Gastroesophageal sphincter (tissue), 4 donors: ENCODE measurements around the gene CDH15. TPM values are rescaled to one million over a fixed set of nuclear protein-coding genes. Genes with fewer than 3 reads are reported as not detected.

Source experiments
- ATAC-seq: fragments of 150-250 bp; one replicate; pipeline ENCODE4 v1.9.1; 2016; ENCODE audit warnings: mild to moderate bottlenecking, moderate library complexity
- H3K27ac ChIP-seq, 4 donors: fragments of 200-600 bp; sonication (generic) in 3 of 4; 1 replicate in 3 of 4; 2 replicates in 1 of 4; pipeline ENCODE4 v1.5.1; 2016 to 2019
- H3K27me3 ChIP-seq: fragments of 200-600 bp; sonication (generic); one replicate; pipeline ENCODE4 v1.5.1; 2019
- H3K36me3 ChIP-seq, 2 donors: fragments of 200-600 bp; sonication (generic); one replicate each; pipeline ENCODE4 v1.5.1; 2019; ENCODE audit warnings: control low read depth in 1 of 2
- H3K4me1 ChIP-seq, 3 donors: fragments of 200-600 bp; sonication (generic); 1 replicate in 2 of 3; 2 replicates in 1 of 3; pipeline ENCODE4 v1.5.1; 2016 to 2019; ENCODE audit warnings: control low read depth in 2 of 3
- H3K4me3 ChIP-seq, 2 donors: fragments of 200-600 bp; sonication (generic); one replicate each; pipeline ENCODE4 v1.5.1; 2019; ENCODE audit warnings: mild to moderate bottlenecking in 1 of 2, moderate library complexity in 1 of 2
- H3K9me3 ChIP-seq, 3 donors: fragments of 200-600 bp; sonication (generic); one replicate each; pipeline ENCODE4 v1.5.1; 2017 to 2019; ENCODE audit warnings: control low read depth in 2 of 3
- CTCF ChIP-seq, 4 experiments: fragments of 200-600 bp in 2 of 4; fragments of 450-650 bp in 2 of 4; sonication (generic) in 1 of 4; IDR thresholded peaks; one replicate each; pipeline ENCODE4 v1.5.1; 2017 to 2019; ENCODE audit warnings: antibody characterized with exemption in 4 of 4, mild to moderate bottlenecking in 2 of 4, moderate library complexity in 2 of 4
- EP300 ChIP-seq: sonication (generic); formaldehyde crosslinking; IDR thresholded peaks from one replicate; pipeline ENCODE4 v1.6.1; 2017; ENCODE audit warnings: antibody characterized with exemption, mild to moderate bottlenecking
- POLR2A ChIP-seq, 2 donors: fragments of 450-650 bp; IDR thresholded peaks; one replicate each; pipeline ENCODE4 v1.6.1; 2017; ENCODE audit warnings: antibody characterized with exemption in 2 of 2, mild to moderate bottlenecking in 2 of 2, moderate library complexity in 1 of 2
- POLR2AphosphoS5 ChIP-seq: sonication (generic); formaldehyde crosslinking; IDR thresholded peaks from one replicate; pipeline ENCODE4 v1.6.1; 2017; ENCODE audit warnings: antibody characterized with exemption
- WGBS, 2 donors: methylation state at CpG; one replicate each; pipeline ENCODE4 v1.1.5; 2018; ENCODE audit warnings: low coverage in 1 of 2; 5-methylcytosine and 5-hydroxymethylcytosine counted together
- total RNA-seq, 4 donors: library from RNA; depleted of rRNA; stranded (reverse); fragments of >200 nt; gene quantifications; one replicate each; pipeline ENCODE4 v1.1.0, GENCODE V29; 2016

The CDH15 gene
- total RNA-seq, 4 donors from 2014 or later = 0.15 to 1.1 (median 0.27) TPM; not detected in 1

GRCh38 chr16:89210165-89210903 is 38.8 kb downstream of the CDH15 start:
- no peak for ATAC-seq
- Histone ChIP-seq H3K27me3 (peaks cover 25% of the 10 kb centered on the region), H3K9me3 (no peaks in the 10 kb centered on the region), H3K36me3 (no peaks in the 10 kb centered on the region), H3K4me1 (peaks cover 0 to 3% (median 0%) of the 10 kb centered on the region in 3 donors), H3K4me3 (no peak overlapping the region), H3K27ac (no peak overlapping the region)
- TF ChIP-seq POLR2AphosphoS5 (no peak), CTCF (IDR thresholded peaks at IDR 0.05) (no peak)
- WGBS, 2 donors = 59 to 60% methylated on average over 6 to 9 of the region's 11 CpGs

- Histone ChIP-seq H3K27me3 (peaks cover 19% of the 10 kb centered on the region), H3K9me3 (no peaks in the 10 kb centered on the region), H3K4me1 (peaks cover 0 to 10% (median 4%) of the 10 kb centered on the region in 3 donors), H3K4me3 (no peak overlapping the region), H3K36me3 (no peaks in the 10 kb centered on the region), H3K27ac (no peak overlapping the region)
- 59 to 95% methylated on average over 4 of the region's 15 CpGs for WGBS, 2 donors
- no peak for ATAC-seq
- TF ChIP-seq CTCF (IDR thresholded peaks at IDR 0.05) (no peak), POLR2AphosphoS5 (no peak), EP300 (no peak), POLR2A (IDR thresholded peaks at IDR 0.05) (no peak)
Measured at GRCh38 chr16:89210904-89211515, 39.5 kb downstream of the CDH15 start.

GRCh38 chr16:89216315-89217137 is 45.0 kb downstream of the CDH15 start:
- H3K27ac ChIP-seq = peak overlapping the region; percentile 86 to 97 (median 94)
- H3K4me1 ChIP-seq = peaks cover 2 to 43% (median 15%) of the 10 kb centered on the region in 3 donors
- H3K36me3 ChIP-seq = peaks cover 0 to 22% of the 10 kb centered on the region in 2 donors
- H3K27me3 ChIP-seq = no peaks in the 10 kb centered on the region
- ATAC-seq = peak; percentile 77
- no peaks in the 10 kb centered on the region for H3K9me3 ChIP-seq
- no peak for TF ChIP-seq POLR2A (IDR thresholded peaks at IDR 0.05)
- TF ChIP-seq CTCF (IDR thresholded peaks at IDR 0.05) = peak in 3 of 4 experiments; percentile 69 to 77 (median 76)
- peak; percentile 29 for TF ChIP-seq POLR2AphosphoS5
- H3K4me3 ChIP-seq = peak overlapping the region; percentile 68 to 95
- 1 to 3% methylated on average over 25 of the region's 25 CpGs for WGBS, 2 donors

- ATAC-seq = no peak
- H3K27me3 ChIP-seq = no peaks in the 10 kb centered on the region
- H3K9me3 ChIP-seq = no peaks in the 10 kb centered on the region
- WGBS, 2 donors = 0 to 2% methylated on average over 11 of the region's 11 CpGs
- H3K27ac ChIP-seq = peak overlapping the region; percentile 86 to 97 (median 94)
- H3K4me1 ChIP-seq = peaks cover 2 to 43% (median 15%) of the 10 kb centered on the region in 3 donors
- H3K4me3 ChIP-seq = peak overlapping the region; percentile 68 to 95
- no peak for TF ChIP-seq EP300
- TF ChIP-seq POLR2A (IDR thresholded peaks at IDR 0.05) = no peak
- no peak for TF ChIP-seq CTCF (IDR thresholded peaks at IDR 0.05)
- no peak for TF ChIP-seq POLR2AphosphoS5
- H3K36me3 ChIP-seq = peaks cover 0 to 27% of the 10 kb centered on the region in 2 donors
Measured at GRCh38 chr16:89217138-89217387, 45.5 kb downstream of the CDH15 start.
